Superior temporal gyrus (tissue), 1 donor: ENCODE results near the gene MAN1B1.
"Not testable (repeated sequence)": the region's sequence is repeated elsewhere in the genome, so short reads cannot be mapped to it uniquely, and the experiment has no call there.

Source experiments
- DNase-seq: peaks from one replicate; pipeline ENCODE4 v3.0.0-alpha.2; 2016; ENCODE audit errors: extremely low spot score

The MAN1B1 gene

DNA sequence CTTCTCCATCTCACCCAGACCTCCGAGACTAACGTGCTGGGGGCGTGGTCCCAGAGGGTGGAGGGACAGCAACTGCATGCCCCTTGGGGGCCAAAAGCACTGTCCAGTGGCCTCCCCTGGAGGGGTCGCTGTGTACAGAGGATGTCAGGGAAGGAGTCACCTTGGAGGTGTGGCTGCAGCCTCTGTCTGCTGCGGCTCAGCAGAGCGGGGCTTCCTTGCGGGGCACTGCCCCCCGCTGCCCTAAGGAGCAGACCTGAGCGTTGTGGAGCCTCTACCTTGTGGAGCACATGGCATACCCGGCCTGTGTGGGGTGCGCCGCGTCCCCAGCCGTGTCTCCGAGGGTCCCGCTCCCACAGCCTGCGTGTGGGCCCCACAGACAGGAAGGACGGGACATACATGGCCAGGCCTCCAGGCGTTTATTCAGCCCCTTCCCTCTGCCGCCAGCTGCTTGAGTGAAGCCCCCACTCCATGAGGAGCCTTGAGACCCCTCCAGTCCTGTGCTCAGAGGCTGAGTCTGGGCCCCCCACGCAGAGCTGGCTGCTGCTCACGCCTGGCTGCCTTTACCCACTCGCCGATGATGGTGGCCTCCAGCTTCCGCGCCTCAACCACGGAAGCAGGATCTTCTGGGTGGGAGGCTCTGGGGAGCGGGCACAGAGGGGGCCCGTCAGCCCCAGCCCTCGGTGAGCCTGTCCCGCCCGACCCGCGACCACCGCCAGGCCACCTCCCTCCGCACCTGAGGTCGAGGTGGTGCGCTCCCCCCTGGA is 23.5 kb downstream of the MAN1B1 start:
- no peak for DNase-seq

- no peak for DNase-seq
These were observed 24.4 kb downstream of the MAN1B1 start for GRCh38 chr9:137110911-137111787.

- no peak for DNase-seq
These were observed 25.2 kb downstream of the MAN1B1 start for GRCh38 chr9:137111788-137112563.

- DNase-seq: no peak
These were observed 26.0 kb downstream of the MAN1B1 start for GRCh38 chr9:137112564-137113384.

GRCh38 chr9:137113385-137114159 is 26.8 kb downstream of the MAN1B1 start:
- no peak for DNase-seq

DNA sequence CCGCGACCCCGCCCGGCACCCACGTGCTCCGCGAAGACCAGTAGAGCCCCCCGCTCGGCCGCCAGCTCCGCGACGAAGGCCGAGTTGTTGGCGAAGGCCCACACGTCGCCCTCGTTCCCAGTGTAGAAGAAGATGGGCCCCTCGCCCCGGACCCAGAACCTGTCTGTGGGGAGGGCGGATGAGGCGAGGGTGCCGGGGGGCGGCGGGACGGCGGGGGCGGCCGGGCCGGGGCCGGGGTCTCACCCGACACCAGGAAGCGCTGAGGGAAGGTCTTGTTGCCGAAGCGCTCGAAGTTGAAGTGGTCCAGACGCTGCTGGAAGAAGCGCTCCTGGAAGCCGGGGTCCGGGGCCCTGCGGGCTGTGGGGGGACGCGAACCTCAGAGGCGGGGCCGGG is 27.4 kb downstream of the MAN1B1 start:
- DNase-seq: no peak

- peak; percentile 74 for DNase-seq
These were observed 28.0 kb downstream of the MAN1B1 start, which contains the start of gene DPP7 for GRCh38 chr9:137114613-137115393. TSS of gene DPP7 (minus strand) at chr9:137114733. CDS start at chr9:137114713, 20 bp downstream.

GRCh38 chr9:137115394-137116026 is 28.7 kb downstream of the MAN1B1 start:
- DNase-seq: no peak

- DNase-seq: no peak
These were observed 29.3 kb downstream of the MAN1B1 start for GRCh38 chr9:137116027-137116507.

DNA sequence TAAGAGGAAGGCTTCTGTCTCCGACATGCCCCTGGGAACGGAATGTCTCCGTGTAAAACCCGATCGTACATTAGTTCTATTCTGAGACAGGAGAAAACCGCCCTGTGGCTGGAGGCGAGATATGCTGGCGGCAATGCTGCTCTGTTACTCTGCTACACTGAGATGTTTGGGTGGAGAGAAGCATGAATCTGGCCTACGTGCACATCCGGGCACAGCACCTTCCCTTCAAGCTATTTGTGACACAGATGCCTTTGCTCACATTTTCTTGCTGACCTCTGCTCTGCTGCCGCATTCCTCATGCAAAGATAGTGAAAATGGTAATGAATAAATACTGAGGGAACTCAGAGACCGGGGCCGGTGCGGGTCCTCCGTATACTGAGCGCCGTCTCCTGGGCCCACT is 29.9 kb downstream of the MAN1B1 start:
- DNase-seq: peak; percentile 42

- DNase-seq: no peak
These were observed 30.5 kb downstream of the MAN1B1 start for GRCh38 chr9:137117269-137117731.

- not testable (repeated sequence) for DNase-seq
These were observed 31.4 kb downstream of the MAN1B1 start for GRCh38 chr9:137118092-137118603.

DNA sequence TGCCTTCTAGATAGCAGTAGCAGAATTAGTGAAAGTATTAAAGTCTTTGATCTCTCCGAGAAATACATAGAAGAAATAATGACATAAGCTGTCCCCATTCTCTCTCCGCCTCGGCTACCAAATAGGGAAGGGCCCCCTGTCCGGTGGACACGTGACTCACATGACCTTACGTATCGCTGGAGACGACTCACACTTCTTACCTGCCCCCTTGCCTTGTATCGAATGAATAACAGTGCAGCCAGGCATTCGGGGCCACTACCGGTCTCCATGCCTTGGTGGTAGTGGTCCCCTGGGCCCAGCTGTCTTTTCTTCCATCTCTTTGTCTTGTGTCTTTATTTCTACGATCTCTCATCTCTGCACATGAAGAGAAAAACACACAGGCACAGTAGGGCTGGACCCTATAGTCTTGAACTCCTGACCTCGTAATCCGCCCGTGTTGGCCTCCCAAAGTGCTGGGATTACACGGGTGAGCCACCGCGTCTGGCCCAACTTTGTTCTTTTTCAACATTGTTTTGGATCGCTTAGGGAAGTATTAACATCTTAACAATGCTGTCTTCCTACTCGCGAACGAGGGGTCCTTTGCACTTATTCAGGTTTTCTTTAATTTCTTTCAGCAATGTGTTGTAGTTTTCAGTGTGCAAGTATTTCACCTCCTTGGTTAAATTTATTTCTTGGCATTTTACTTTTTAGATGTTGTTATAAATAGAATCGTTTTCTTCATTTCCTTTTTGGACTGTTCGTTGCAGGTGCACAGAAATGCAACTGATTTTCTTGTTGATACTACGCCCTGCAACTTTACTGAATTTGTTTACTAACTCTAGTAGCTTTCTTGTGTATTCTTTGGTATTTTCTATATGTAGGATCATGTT is 35.4 kb downstream of the MAN1B1 start:
- DNase-seq: not testable (repeated sequence)

GRCh38 chr9:137122796-137123467 is 36.1 kb downstream of the MAN1B1 start:
- not testable (repeated sequence) for DNase-seq

- DNase-seq: no peak
These were observed 36.7 kb downstream of the MAN1B1 start for GRCh38 chr9:137123468-137123837.

DNA sequence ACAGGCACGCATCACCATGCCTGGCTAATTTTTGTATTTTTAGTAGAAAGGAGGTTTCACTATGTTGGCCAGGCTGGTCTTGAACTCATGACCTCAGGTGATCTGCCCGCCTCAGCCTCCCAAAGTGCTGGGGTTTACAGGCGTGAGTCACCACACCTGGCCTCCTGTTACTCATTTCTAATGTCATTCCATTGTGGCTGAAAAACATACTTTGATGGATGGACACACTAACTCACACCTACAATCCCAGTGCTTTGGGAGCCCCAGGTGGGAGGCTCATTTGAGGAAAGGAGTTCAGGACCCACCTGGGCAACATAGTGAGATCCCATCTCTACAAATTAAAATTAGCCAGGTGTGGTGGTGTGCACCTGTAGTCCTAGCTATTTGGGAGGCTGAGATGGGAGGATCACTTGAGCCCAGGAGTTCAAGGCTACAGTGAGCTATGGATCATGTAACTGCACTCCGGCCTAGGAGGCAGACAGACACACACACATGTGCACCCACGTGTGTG is 37.2 kb downstream of the MAN1B1 start:
- DNase-seq: not testable (repeated sequence)

- no peak for DNase-seq
These were observed 40.0 kb downstream of the MAN1B1 start for GRCh38 chr9:137126786-137127185.
